ENCODE measurements around the gene EFL1.

EFL1 gene

DNA sequence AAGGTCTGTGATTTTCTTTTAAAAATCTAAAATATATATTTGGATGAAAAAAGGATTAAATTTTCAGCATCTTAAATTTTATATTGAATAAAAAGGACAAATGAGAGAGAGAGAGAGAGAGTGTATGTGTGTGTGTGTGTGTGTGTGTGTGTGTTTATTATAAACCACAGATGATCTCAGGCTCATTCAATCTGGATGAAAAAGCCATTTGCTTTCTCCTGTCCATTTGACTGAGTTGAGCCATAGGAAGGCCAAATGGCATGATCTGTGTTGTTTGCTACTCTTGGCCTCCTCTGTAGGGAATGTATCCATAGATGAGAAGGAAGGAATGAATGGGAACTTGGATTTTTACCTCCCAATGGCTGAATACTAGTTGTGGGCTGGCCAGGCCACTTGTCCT is 124.2 kb downstream of the EFL1 start:
- Histone ChIP-seq H3K27me3 (ENCODE audit: control insufficient read depth in 1 of 2, insufficient read depth in 2 of 2, low read length in 2 of 2) (no peaks in the 10 kb centered on the region), H3K4me3 (ENCODE audit: low read depth in 1 of 2, low read length in 2 of 2) (no peak overlapping the region), H3K4me1 (ENCODE audit: control insufficient read depth in 1 of 2, insufficient read depth in 2 of 2, low read length in 2 of 2) (no peaks in the 10 kb centered on the region), H3K9me3 (ENCODE audit: control insufficient read depth in 1 of 2, low read length in 2 of 2) (no peaks in the 10 kb centered on the region), H3K27ac (ENCODE audit: low read depth, low read length) (no peak overlapping the region), H3K36me3 (ENCODE audit: control insufficient read depth in 1 of 2, insufficient read depth in 2 of 2, low read length in 2 of 2) (peaks cover 17 to 34% of the 10 kb centered on the region in 2 donors), H3K9ac (ENCODE audit: low read depth in 1 of 2, low read length in 2 of 2) (no peak overlapping the region)

DNA sequence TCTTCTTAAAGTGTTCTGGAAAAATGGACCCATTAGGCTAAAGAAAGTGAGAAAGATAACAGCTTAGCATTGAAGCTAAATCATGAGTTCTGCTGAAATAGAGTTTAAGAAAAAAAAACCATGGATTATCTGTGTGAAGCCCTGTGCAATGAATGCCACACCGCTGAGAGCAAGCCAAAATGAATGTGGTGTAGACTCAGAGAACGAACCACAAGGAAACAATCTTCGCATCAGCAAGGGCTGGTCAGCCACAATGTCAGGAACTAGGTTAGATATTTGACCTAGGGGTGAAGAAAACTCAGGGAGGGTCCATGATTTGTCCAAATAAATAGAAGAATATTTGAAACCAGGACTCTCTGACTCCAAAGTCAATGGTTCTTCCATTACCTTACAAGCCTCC is 125.3 kb downstream of the EFL1 start:
- Histone ChIP-seq H3K9me3 (ENCODE audit: control insufficient read depth in 1 of 2, low read length in 2 of 2) (no peaks in the 10 kb centered on the region), H3K36me3 (ENCODE audit: control insufficient read depth in 1 of 2, insufficient read depth in 2 of 2, low read length in 2 of 2) (peaks cover 17 to 42% of the 10 kb centered on the region in 2 donors), H3K4me3 (ENCODE audit: low read depth in 1 of 2, low read length in 2 of 2) (no peak overlapping the region)

DNA sequence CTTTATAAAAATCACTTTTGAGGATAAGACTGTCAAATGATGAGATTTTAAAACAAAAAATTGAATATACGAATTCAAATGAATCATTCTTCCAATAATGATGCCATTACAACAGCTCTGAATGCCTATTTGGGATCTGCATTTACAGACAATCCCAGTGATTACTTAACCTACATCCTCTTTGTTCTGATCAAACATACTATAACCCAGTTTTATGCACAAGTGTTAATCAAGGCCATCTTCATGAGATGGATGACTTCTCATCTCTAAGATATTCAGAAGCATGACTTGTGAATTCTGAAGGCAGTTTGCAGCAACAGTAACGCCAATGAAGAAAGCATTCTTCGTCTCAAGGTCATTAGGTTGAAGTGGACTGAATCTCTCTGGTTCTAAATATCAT is 126.4 kb downstream of the EFL1 start:
- H3K27me3 ChIP-seq (ENCODE audit: control insufficient read depth in 1 of 2, insufficient read depth in 2 of 2, low read length in 2 of 2) = no peaks in the 10 kb centered on the region
- no peak overlapping the region for H3K9ac ChIP-seq (ENCODE audit: low read depth in 1 of 2, low read length in 2 of 2)
- H3K4me3 ChIP-seq (ENCODE audit: low read depth in 1 of 2, low read length in 2 of 2) = no peak overlapping the region
- no peaks in the 10 kb centered on the region for H3K9me3 ChIP-seq (ENCODE audit: control insufficient read depth in 1 of 2, low read length in 2 of 2)
- H3K27ac ChIP-seq (ENCODE audit: low read depth, low read length) = no peak overlapping the region
- peaks cover 17 to 45% of the 10 kb centered on the region in 2 donors for H3K36me3 ChIP-seq (ENCODE audit: control insufficient read depth in 1 of 2, insufficient read depth in 2 of 2, low read length in 2 of 2)
- no peaks in the 10 kb centered on the region for H3K4me1 ChIP-seq (ENCODE audit: control insufficient read depth in 1 of 2, insufficient read depth in 2 of 2, low read length in 2 of 2)

More for the DNA sequence above, 125.3 kb downstream of the EFL1 start:
- no peak overlapping the region for H3K9ac ChIP-seq (ENCODE audit: low read depth in 1 of 2, low read length in 2 of 2)
- no peaks in the 10 kb centered on the region for H3K27me3 ChIP-seq (ENCODE audit: control insufficient read depth in 1 of 2, insufficient read depth in 2 of 2, low read length in 2 of 2)
- no peak overlapping the region for H3K27ac ChIP-seq (ENCODE audit: low read depth, low read length)
- no peaks in the 10 kb centered on the region for H3K4me1 ChIP-seq (ENCODE audit: control insufficient read depth in 1 of 2, insufficient read depth in 2 of 2, low read length in 2 of 2)

DNA sequence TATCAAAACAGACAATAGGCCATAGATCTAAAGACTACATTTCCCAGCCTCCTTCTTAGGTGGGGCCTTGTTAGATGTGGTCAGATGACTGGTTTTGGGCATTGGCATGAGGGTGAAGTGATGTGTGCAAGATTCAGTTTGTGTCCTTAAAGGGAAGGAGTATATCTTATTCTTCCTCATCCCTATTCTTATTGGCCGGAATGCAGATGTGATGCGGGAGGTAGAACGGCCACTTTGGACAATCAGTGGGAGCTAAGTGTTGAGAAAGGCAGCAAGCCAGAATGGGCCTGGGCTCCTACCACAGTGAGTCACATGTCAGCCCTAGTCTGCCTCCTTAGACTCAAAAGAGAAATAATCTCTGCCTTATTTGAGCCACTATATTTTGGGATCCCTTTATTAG is 126.9 kb downstream of the EFL1 start:
- H3K36me3 ChIP-seq (ENCODE audit: control insufficient read depth in 1 of 2, insufficient read depth in 2 of 2, low read length in 2 of 2) = peaks cover 17 to 45% of the 10 kb centered on the region in 2 donors
- H3K9ac ChIP-seq (ENCODE audit: low read depth in 1 of 2, low read length in 2 of 2) = no peak overlapping the region
- no peaks in the 10 kb centered on the region for H3K27me3 ChIP-seq (ENCODE audit: control insufficient read depth in 1 of 2, insufficient read depth in 2 of 2, low read length in 2 of 2)
- no peaks in the 10 kb centered on the region for H3K4me1 ChIP-seq (ENCODE audit: control insufficient read depth in 1 of 2, insufficient read depth in 2 of 2, low read length in 2 of 2)
- no peaks in the 10 kb centered on the region for H3K9me3 ChIP-seq (ENCODE audit: control insufficient read depth in 1 of 2, low read length in 2 of 2)
- no peak overlapping the region for H3K4me3 ChIP-seq (ENCODE audit: low read depth in 1 of 2, low read length in 2 of 2)
- no peak overlapping the region for H3K27ac ChIP-seq (ENCODE audit: low read depth, low read length)

DNA sequence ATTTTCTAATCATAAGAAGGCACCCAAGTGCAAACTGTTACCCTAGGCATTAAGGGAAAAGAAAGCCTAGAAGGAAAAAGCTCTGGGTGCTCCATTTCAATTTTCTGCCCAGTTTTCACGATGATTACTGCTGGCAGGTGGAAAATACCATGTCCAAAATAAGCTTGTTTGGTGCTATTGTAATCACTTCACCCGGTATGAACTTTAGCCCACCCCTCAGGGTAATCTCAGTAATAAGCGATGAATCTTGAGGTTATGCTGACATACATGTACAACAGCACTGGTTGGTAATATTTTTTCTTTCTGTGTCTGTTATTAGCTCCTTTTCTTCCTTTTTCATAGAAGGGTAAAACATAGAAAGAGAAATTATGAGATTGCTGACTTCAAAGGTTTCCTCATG is 128.1 kb downstream of the EFL1 start:
- Histone ChIP-seq H3K27ac (ENCODE audit: low read depth, low read length) (no peak overlapping the region), H3K9ac (ENCODE audit: low read depth in 1 of 2, low read length in 2 of 2) (no peak overlapping the region), H3K4me1 (ENCODE audit: control insufficient read depth in 1 of 2, insufficient read depth in 2 of 2, low read length in 2 of 2) (no peaks in the 10 kb centered on the region), H3K9me3 (ENCODE audit: control insufficient read depth in 1 of 2, low read length in 2 of 2) (no peaks in the 10 kb centered on the region), H3K36me3 (ENCODE audit: control insufficient read depth in 1 of 2, insufficient read depth in 2 of 2, low read length in 2 of 2) (peaks cover 17 to 52% of the 10 kb centered on the region in 2 donors), H3K4me3 (ENCODE audit: low read depth in 1 of 2, low read length in 2 of 2) (no peak overlapping the region), H3K27me3 (ENCODE audit: control insufficient read depth in 1 of 2, insufficient read depth in 2 of 2, low read length in 2 of 2) (no peaks in the 10 kb centered on the region)

DNA sequence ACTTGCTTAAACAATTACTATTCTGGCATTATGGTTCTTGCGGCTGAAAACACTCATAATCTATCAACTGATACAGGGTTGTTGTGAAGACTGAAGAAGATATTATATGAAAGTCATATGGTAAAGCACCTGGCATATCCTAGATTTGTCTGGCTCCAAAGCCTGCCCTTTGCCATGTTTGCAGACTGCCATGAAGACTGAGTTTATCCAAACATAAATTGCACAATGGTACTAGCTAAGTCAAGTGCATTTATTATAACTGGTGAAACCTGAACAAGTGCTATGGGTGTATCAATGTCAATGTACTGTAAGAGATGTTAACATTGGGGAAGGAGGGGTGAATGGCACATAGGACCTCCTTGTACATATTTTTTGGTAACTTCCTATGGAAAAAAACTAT is 129.3 kb downstream of the EFL1 start:
- Histone ChIP-seq H3K4me3 (ENCODE audit: low read depth in 1 of 2, low read length in 2 of 2) (no peak overlapping the region), H3K4me1 (ENCODE audit: control insufficient read depth in 1 of 2, insufficient read depth in 2 of 2, low read length in 2 of 2) (no peaks in the 10 kb centered on the region), H3K27ac (ENCODE audit: low read depth, low read length) (no peak overlapping the region), H3K36me3 (ENCODE audit: control insufficient read depth in 1 of 2, insufficient read depth in 2 of 2, low read length in 2 of 2) (peaks cover 12 to 52% of the 10 kb centered on the region in 2 donors), H3K9me3 (ENCODE audit: control insufficient read depth in 1 of 2, low read length in 2 of 2) (no peaks in the 10 kb centered on the region), H3K9ac (ENCODE audit: low read depth in 1 of 2, low read length in 2 of 2) (no peak overlapping the region), H3K27me3 (ENCODE audit: control insufficient read depth in 1 of 2, insufficient read depth in 2 of 2, low read length in 2 of 2) (no peaks in the 10 kb centered on the region)

DNA sequence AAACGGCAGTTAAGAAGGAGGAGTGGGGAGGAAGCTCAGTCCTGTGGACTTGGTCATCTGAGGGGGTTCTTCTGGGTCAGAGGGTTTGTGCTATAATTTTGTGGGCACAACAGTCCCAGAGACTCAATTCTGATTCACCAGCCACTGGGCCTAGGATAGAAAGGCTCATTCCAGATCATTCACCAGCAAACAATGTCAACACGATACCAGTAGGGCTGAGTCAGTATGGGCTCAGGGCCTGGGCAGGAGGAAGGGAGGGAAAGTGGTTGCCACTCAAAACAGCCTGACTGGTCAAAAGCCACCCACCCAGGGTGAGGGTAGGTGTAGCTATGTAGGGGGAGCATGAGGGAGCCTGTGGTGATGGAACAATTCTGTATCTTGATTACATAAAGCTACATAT is 129.8 kb downstream of the EFL1 start:
- H3K4me1 ChIP-seq (ENCODE audit: control insufficient read depth in 1 of 2, insufficient read depth in 2 of 2, low read length in 2 of 2) = no peaks in the 10 kb centered on the region

DNA sequence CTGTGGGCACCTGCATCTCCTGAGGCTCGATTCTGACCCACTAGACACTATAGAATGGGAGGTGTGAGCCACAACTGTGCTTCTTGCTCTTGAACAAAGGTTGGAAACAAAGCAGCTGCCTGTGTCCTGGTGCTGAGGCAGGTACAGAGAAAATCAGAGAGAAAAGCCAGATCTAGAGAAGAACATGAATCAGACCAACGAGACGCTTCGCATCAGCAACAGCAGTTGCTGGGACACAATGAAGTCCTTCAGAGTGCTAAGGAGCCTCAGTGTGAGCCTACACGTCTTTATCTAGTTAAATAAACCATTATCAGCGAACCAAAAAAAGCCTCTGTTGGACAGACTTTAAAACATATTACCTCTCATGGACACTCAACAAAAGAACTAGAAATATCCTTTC is 130.4 kb downstream of the EFL1 start:
- no peak overlapping the region for H3K27ac ChIP-seq (ENCODE audit: low read depth, low read length)
- H3K36me3 ChIP-seq (ENCODE audit: control insufficient read depth in 1 of 2, insufficient read depth in 2 of 2, low read length in 2 of 2) = peaks cover 4 to 46% of the 10 kb centered on the region in 2 donors
- H3K27me3 ChIP-seq (ENCODE audit: control insufficient read depth in 1 of 2, insufficient read depth in 2 of 2, low read length in 2 of 2) = no peaks in the 10 kb centered on the region
- H3K9ac ChIP-seq (ENCODE audit: low read depth in 1 of 2, low read length in 2 of 2) = no peak overlapping the region
- H3K4me1 ChIP-seq (ENCODE audit: control insufficient read depth in 1 of 2, insufficient read depth in 2 of 2, low read length in 2 of 2) = no peaks in the 10 kb centered on the region
- H3K9me3 ChIP-seq (ENCODE audit: control insufficient read depth in 1 of 2, low read length in 2 of 2) = no peaks in the 10 kb centered on the region
- H3K4me3 ChIP-seq (ENCODE audit: low read depth in 1 of 2, low read length in 2 of 2) = no peak overlapping the region

More for the DNA sequence above, 129.8 kb downstream of the EFL1 start:
- Histone ChIP-seq H3K27me3 (ENCODE audit: control insufficient read depth in 1 of 2, insufficient read depth in 2 of 2, low read length in 2 of 2) (no peaks in the 10 kb centered on the region), H3K9me3 (ENCODE audit: control insufficient read depth in 1 of 2, low read length in 2 of 2) (no peaks in the 10 kb centered on the region), H3K9ac (ENCODE audit: low read depth in 1 of 2, low read length in 2 of 2) (no peak overlapping the region), H3K36me3 (ENCODE audit: control insufficient read depth in 1 of 2, insufficient read depth in 2 of 2, low read length in 2 of 2) (peaks cover 10 to 52% of the 10 kb centered on the region in 2 donors), H3K4me3 (ENCODE audit: low read depth in 1 of 2, low read length in 2 of 2) (no peak overlapping the region), H3K27ac (ENCODE audit: low read depth, low read length) (no peak overlapping the region)

DNA sequence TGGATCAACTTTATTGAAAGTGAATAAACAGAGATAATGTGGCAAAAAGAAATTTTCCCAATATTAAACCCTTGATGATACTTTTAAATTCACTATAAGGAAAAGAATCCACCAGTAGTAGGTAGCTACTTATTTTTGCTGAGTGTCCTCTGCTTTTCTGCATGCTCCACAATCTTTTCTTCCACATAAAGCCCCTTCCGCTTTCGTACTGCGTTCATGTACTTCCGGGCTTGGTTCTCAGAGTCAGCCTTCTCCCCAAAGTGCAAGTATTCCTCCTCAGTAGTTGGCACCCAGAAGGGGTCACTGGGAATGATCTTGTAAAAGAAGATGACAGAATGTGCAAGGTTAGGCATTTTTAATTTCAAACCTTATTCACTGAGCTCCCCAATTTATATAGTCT is 132.3 kb downstream of the EFL1 start:
- Histone ChIP-seq H3K36me3 (ENCODE audit: control insufficient read depth in 1 of 2, insufficient read depth in 2 of 2, low read length in 2 of 2) (peaks cover 0 to 40% of the 10 kb centered on the region in 2 donors), H3K9ac (ENCODE audit: low read depth in 1 of 2, low read length in 2 of 2) (no peak overlapping the region), H3K4me3 (ENCODE audit: low read depth in 1 of 2, low read length in 2 of 2) (no peak overlapping the region), H3K27ac (ENCODE audit: low read depth, low read length) (no peak overlapping the region), H3K27me3 (ENCODE audit: control insufficient read depth in 1 of 2, insufficient read depth in 2 of 2, low read length in 2 of 2) (no peaks in the 10 kb centered on the region), H3K4me1 (ENCODE audit: control insufficient read depth in 1 of 2, insufficient read depth in 2 of 2, low read length in 2 of 2) (no peaks in the 10 kb centered on the region), H3K9me3 (ENCODE audit: control insufficient read depth in 1 of 2, low read length in 2 of 2) (no peaks in the 10 kb centered on the region)

DNA sequence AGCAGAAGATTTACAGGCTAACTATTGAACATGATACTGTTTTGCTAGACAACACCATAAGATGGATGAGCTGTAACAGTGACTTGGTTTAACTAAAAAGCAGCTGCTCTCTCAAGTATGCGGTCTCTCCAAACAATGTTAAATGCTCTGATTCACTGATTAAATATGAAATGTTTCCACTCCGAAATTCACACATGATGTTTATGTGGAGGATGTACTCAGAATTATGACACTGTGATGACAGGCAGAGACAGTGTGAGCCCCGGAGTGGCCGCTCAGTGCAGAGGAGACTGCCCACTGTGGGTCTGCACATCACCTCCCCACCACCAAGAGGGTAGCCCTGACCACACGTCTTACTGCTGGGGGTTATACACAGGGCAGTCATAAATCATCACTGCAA is 132.8 kb downstream of the EFL1 start:
- Histone ChIP-seq H3K27me3 (ENCODE audit: control insufficient read depth in 1 of 2, insufficient read depth in 2 of 2, low read length in 2 of 2) (no peaks in the 10 kb centered on the region), H3K9ac (ENCODE audit: low read depth in 1 of 2, low read length in 2 of 2) (no peak overlapping the region), H3K27ac (ENCODE audit: low read depth, low read length) (no peak overlapping the region), H3K36me3 (ENCODE audit: control insufficient read depth in 1 of 2, insufficient read depth in 2 of 2, low read length in 2 of 2) (peaks cover 0 to 42% of the 10 kb centered on the region in 2 donors), H3K4me1 (ENCODE audit: control insufficient read depth in 1 of 2, insufficient read depth in 2 of 2, low read length in 2 of 2) (no peaks in the 10 kb centered on the region), H3K9me3 (ENCODE audit: control insufficient read depth in 1 of 2, low read length in 2 of 2) (no peaks in the 10 kb centered on the region), H3K4me3 (ENCODE audit: low read depth in 1 of 2, low read length in 2 of 2) (no peak overlapping the region)

DNA sequence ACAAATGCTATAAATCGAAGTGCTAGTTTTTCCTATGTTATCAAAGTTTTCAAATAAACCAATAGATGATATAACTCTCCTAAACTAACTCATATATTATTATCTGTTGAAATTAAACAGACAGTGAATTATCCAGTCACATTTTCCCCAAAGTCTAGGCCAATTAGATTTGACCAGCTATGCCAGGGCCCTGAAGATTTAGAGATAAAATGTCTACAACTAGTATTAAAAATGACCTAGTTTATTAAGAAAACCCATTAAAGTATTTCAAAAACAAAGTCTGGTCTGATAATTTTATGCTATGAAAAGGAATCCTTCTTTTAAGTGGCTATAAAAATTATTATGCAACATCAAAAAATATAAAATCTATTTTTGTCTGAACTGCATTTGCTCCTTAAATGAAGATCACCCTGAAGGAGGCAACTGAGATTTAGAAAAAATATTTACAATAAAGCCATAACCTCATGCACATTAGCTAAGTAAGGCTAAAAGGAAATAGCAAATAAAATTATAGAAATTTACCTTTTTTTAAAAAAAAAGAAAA is 133.3 kb downstream of the EFL1 start:
- Histone ChIP-seq H3K9ac (ENCODE audit: low read depth in 1 of 2, low read length in 2 of 2) (no peak overlapping the region), H3K4me1 (ENCODE audit: control insufficient read depth in 1 of 2, insufficient read depth in 2 of 2, low read length in 2 of 2) (no peaks in the 10 kb centered on the region), H3K4me3 (ENCODE audit: low read depth in 1 of 2, low read length in 2 of 2) (no peak overlapping the region), H3K9me3 (ENCODE audit: control insufficient read depth in 1 of 2, low read length in 2 of 2) (no peaks in the 10 kb centered on the region), H3K27me3 (ENCODE audit: control insufficient read depth in 1 of 2, insufficient read depth in 2 of 2, low read length in 2 of 2) (no peaks in the 10 kb centered on the region), H3K36me3 (ENCODE audit: control insufficient read depth in 1 of 2, insufficient read depth in 2 of 2, low read length in 2 of 2) (peaks cover 0 to 41% of the 10 kb centered on the region in 2 donors), H3K27ac (ENCODE audit: low read depth, low read length) (no peak overlapping the region)

Measured in duodenal mucosa (tissue), 2 donors.